MM.1S (cell line): Measurements from ENCODE around the gene RASD2.
"Not testable (repeated sequence)": the region's sequence is repeated elsewhere in the genome, so short reads cannot be mapped to it uniquely, and the experiment has no call there.

Source experiments
- DNase-seq: peaks from one replicate; pipeline ENCODE4 v3.0.0-alpha.2; 2015
- H2AFZ ChIP-seq: fragments of 300-600 bp; sonication (generic); 2 replicates; pipeline ENCODE4 v1.6.0; 2016; ENCODE audit warnings: antibody characterized with exemption, low read length
- H3F3A ChIP-seq: fragments of 300-600 bp; sonication (generic); 2 replicates; pipeline ENCODE4 v1.6.1; 2016; ENCODE audit warnings: mild to moderate bottlenecking, antibody characterized with exemption, low read length, moderate library complexity, mixed read lengths; ENCODE audit not compliant: insufficient read depth
- H3K27ac ChIP-seq: fragments of 300-600 bp; sonication (generic); 2 replicates; pipeline ENCODE4 v1.5.1; 2016; ENCODE audit warnings: mild to moderate bottlenecking, low read length
- H3K27me3 ChIP-seq: fragments of 300-600 bp; sonication (generic); replicated peaks from 2 replicates; pipeline ENCODE4 v1.6.0; 2016; ENCODE audit warnings: low read length; ENCODE audit not compliant: insufficient read depth
- H3K36me3 ChIP-seq: fragments of 300-600 bp; sonication (generic); replicated peaks from 2 replicates; pipeline ENCODE4 v1.6.1; 2016; ENCODE audit warnings: mild to moderate bottlenecking, low read length, mixed read lengths; ENCODE audit not compliant: insufficient read depth
- H3K4me1 ChIP-seq: fragments of 300-600 bp; sonication (generic); 2 replicates; pipeline ENCODE4 v1.6.1; 2016; ENCODE audit warnings: low read length, mixed read lengths
- H3K4me2 ChIP-seq: fragments of 300-600 bp; sonication (generic); 2 replicates; pipeline ENCODE4 v1.6.0; 2016; ENCODE audit warnings: low read depth, low read length
- H3K4me3 ChIP-seq: fragments of 300-600 bp; sonication (generic); 2 replicates; pipeline ENCODE4 v1.5.1; 2016; ENCODE audit warnings: low read length, mixed read lengths
- H3K79me2 ChIP-seq: fragments of 300-600 bp; sonication (generic); 2 replicates; pipeline ENCODE4 v1.6.1; 2016; ENCODE audit warnings: mixed run types, low read length, mixed read lengths
- H3K9ac ChIP-seq: fragments of 300-600 bp; sonication (generic); 2 replicates; pipeline ENCODE4 v1.6.1; 2016; ENCODE audit warnings: low read length, mixed read lengths
- H3K9me2 ChIP-seq: fragments of 300-600 bp; sonication (generic); replicated peaks from 2 replicates; pipeline ENCODE4 v1.6.1; 2016; ENCODE audit warnings: mild to moderate bottlenecking, low read length, mixed read lengths; ENCODE audit not compliant: insufficient read depth
- H3K9me3 ChIP-seq: fragments of 300-600 bp; sonication (generic); replicated peaks from 2 replicates; pipeline ENCODE4 v1.6.1; 2016; ENCODE audit warnings: mild to moderate bottlenecking, low read length, mixed read lengths; ENCODE audit not compliant: insufficient read depth
- H4K20me1 ChIP-seq: fragments of 300-600 bp; sonication (generic); 2 replicates; pipeline ENCODE4 v1.6.1; 2016; ENCODE audit warnings: mild to moderate bottlenecking, low read length, moderate library complexity, mixed read lengths; ENCODE audit not compliant: insufficient read depth
- CTCF ChIP-seq: fragments of 300-600 bp; sonication (generic); IDR thresholded peaks from 2 replicates; pipeline ENCODE4 v1.5.1; 2016; ENCODE audit warnings: antibody characterized with exemption, low read length, mixed read lengths
- EZH2 ChIP-seq: fragments of 300-600 bp; sonication (generic); optimal IDR thresholded peaks from 2 replicates; pipeline ENCODE3; 2017; ENCODE audit warnings: low read depth, mild to moderate bottlenecking, antibody characterized with exemption, low read length, mixed read lengths
- EZH2phosphoT487 ChIP-seq: fragments of 300-600 bp; sonication (generic); IDR thresholded peaks from 2 replicates; pipeline ENCODE4 v1.6.1; 2018; ENCODE audit warnings: antibody characterized with exemption, low read length

RASD2 gene

DNA sequence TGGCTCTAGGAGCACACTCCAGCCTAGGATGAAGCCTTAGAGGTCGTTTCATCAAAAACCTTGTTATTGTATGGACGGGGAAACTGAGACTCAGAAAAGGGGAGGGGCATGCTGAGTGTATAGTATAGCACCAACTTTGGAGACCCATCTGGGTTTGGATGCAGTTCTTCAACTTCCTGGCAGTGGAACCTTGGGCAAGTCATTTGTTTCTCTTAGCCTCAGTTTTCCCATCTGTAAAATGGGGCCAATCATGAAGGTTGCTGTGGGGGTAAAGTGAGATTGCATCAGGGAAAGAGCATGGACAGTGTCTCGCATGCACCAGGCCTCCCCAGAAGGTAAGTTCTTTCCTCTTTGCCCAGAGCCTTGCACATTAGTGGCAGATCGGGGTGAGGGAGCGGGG, 47.6 kb upstream of the RASD2 start:
- Histone ChIP-seq H4K20me1 (no peaks in the 10 kb centered on the region), H3K4me1 (no peaks in the 10 kb centered on the region), H3K9me3 (no peaks in the 10 kb centered on the region), H3K27ac (no peak overlapping the region), H3K9me2 (no peaks in the 10 kb centered on the region), H3K36me3 (no peaks in the 10 kb centered on the region), H3F3A (0 out of 2 replicates have a peak, but pooled peaks cover 4% of the 10 kb centered on the region), H3K9ac (no peak overlapping the region), H3K4me3 (no peak overlapping the region), H3K79me2 (no peaks in the 10 kb centered on the region), H3K27me3 (peaks cover 35% of the 10 kb centered on the region), H2AFZ (no peak overlapping the region), H3K4me2 (no peak overlapping the region)
- DNase-seq: no peak
- TF ChIP-seq CTCF (no peak), EZH2phosphoT487 (no peak), EZH2 (no peak)

DNA sequence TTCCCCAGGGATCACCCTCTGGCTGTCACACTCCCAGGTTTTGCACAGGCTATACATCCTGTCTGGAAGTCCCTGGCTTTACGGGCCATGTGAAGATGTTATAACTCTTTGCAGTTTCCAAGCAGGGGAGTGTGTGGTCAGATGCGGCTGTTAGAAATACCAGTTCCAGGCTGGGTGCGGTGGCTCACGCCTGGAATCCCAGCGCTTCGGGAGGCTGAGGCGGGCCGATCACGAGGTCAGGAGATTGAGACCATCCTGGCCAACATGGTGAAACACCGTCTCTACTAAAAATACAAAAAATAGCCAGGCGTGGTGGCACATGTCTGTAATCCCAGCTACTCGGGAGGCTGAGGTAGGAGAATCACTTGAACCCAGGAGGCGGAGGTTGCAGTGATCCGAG, 44.9 kb upstream of the RASD2 start:
- H3K4me3 ChIP-seq, H3F3A ChIP-seq, H3K4me1 ChIP-seq, H2AFZ ChIP-seq, H3K27ac ChIP-seq, H3K9me3 ChIP-seq, H3K9ac ChIP-seq, H3K36me3 ChIP-seq, H4K20me1 ChIP-seq, H3K4me2 ChIP-seq, DNase-seq, H3K79me2 ChIP-seq, H3K9me2 ChIP-seq: not testable (repeated sequence)
- peaks cover 34% of the 10 kb centered on the region; the same call in 1 of the 2 replicates for H3K27me3 ChIP-seq

GRCh38 chr22:35496768-35497312, 43.8 kb upstream of the RASD2 start:
- Histone ChIP-seq H3K9me2 (no peaks in the 10 kb centered on the region), H3K36me3 (no peaks in the 10 kb centered on the region), H3F3A (0 out of 2 replicates have a peak, but pooled peaks cover 4% of the 10 kb centered on the region), H3K9ac (no peak overlapping the region), H3K27me3 (peaks cover 34% of the 10 kb centered on the region; the same call in 1 of the 2 replicates), H4K20me1 (no peaks in the 10 kb centered on the region), H3K4me3 (no peak overlapping the region), H2AFZ (no peak overlapping the region), H3K4me1 (no peaks in the 10 kb centered on the region), H3K79me2 (no peaks in the 10 kb centered on the region), H3K27ac (no peak overlapping the region), H3K9me3 (no peaks in the 10 kb centered on the region), H3K4me2 (no peak overlapping the region)
- no peak for DNase-seq
- TF ChIP-seq EZH2 (no peak), EZH2phosphoT487 (no peak), CTCF (no peak)

- DNase-seq: no peak
- Histone ChIP-seq H3F3A (no peaks in the 10 kb centered on the region), H3K79me2 (no peaks in the 10 kb centered on the region), H3K27ac (no peak overlapping the region), H4K20me1 (no peaks in the 10 kb centered on the region), H3K36me3 (no peaks in the 10 kb centered on the region), H3K4me2 (no peak overlapping the region), H2AFZ (no peak overlapping the region), H3K4me3 (no peak overlapping the region), H3K4me1 (no peaks in the 10 kb centered on the region), H3K9me3 (no peaks in the 10 kb centered on the region), H3K27me3 (peaks cover 34% of the 10 kb centered on the region; the same call in 1 of the 2 replicates), H3K9ac (no peak overlapping the region), H3K9me2 (no peaks in the 10 kb centered on the region)
- TF ChIP-seq CTCF (no peak), EZH2 (no peak), EZH2phosphoT487 (no peak)
Observed at GRCh38 chr22:35498026-35498800, 42.4 kb upstream of the RASD2 start.
